ENCODE results near the gene OTOF. TPM values are rescaled to one million over a fixed set of nuclear protein-coding genes. Genes with fewer than 3 reads are reported as not detected.

Gene OTOF
- total RNA-seq, 1 donor from 2014 or later: 0.47 TPM

Other genes starting within 250 kb of the OTOF start
- gene HADHA, start 233.5 kb downstream of the OTOF start, total RNA-seq: 89.1 TPM
- gene HADHB, start 233.2 kb downstream of the OTOF start, total RNA-seq: 41.8 TPM
- 70.2 TPM for gene SELENOI, start 132.0 kb downstream of the OTOF start, total RNA-seq
- gene ADGRF3, start 131.3 kb downstream of the OTOF start, total RNA-seq: 0.16 TPM
- 5.6 TPM for gene DRC1, start 76.2 kb downstream of the OTOF start, total RNA-seq
- not detected for gene CIB4, start 163.2 kb upstream of the OTOF start, total RNA-seq
- 3.6 TPM for gene KCNK3, start 214.6 kb upstream of the OTOF start, total RNA-seq